OCI-LY7 (cell line): ENCODE data around the gene BPIFB4. TPM values are rescaled to one million over a fixed set of nuclear protein-coding genes. Genes with fewer than 3 reads are reported as not detected.

Source experiments
- BruUV-seq: library from RNA; stranded (reverse); fragments of 400-500 nt; replicated peaks from 2 replicates; lab custom pipeline; 2021; lab: Mats Ljungman, UMichigan
- CTCF ChIA-PET: fragments of 300-600 bp; sonication (Branson Sonifier 250); formaldehyde crosslinking; loops from one replicate; lab custom pipeline; 2022; ENCODE audit warnings: antibody characterized with exemption; ENCODE audit not compliant: unreplicated experiment; lab: Charles Lee
- POLR2A ChIA-PET: fragments of 300-600 bp; sonication (Branson Sonifier 250); formaldehyde crosslinking; loops from one replicate; lab custom pipeline; 2022; ENCODE audit warnings: antibody characterized with exemption; lab: Charles Lee
- DNase-seq: peaks from one replicate; pipeline ENCODE4 v3.0.0-alpha.2; 2015; ENCODE audit warnings: low spot score
- H2AFZ ChIP-seq: fragments of 200-600 bp; sonication (generic), shearing (Covaris generic); 2 replicates; pipeline ENCODE4 v1.6.1; 2014; ENCODE audit warnings: mild to moderate bottlenecking, antibody characterized with exemption, low read length, moderate library complexity
- H3K27ac ChIP-seq: fragments of 200-600 bp; sonication (generic); 2 replicates; pipeline ENCODE4 v1.5.1; 2014; ENCODE audit warnings: mixed run types, low read depth, mild to moderate bottlenecking, moderate library complexity, low read length, inconsistent platforms; ENCODE audit not compliant: poor library complexity, severe bottlenecking
- H3K36me3 ChIP-seq: fragments of 200-600 bp; sonication (generic); 2 replicates; pipeline ENCODE4 v1.6.1; 2014; ENCODE audit warnings: mild to moderate bottlenecking, antibody characterized with exemption, low read length, moderate library complexity, mixed read lengths; ENCODE audit not compliant: insufficient read depth
- H3K4me1 ChIP-seq: fragments of 200-600 bp; sonication (generic); 2 replicates; pipeline ENCODE4 v1.5.1; 2014; ENCODE audit warnings: mild to moderate bottlenecking, low read length; ENCODE audit not compliant: insufficient read depth, poor library complexity, severe bottlenecking
- H3K4me2 ChIP-seq: fragments of 200-600 bp; sonication (generic); 2 replicates; pipeline ENCODE4 v1.6.1; 2014; ENCODE audit warnings: mild to moderate bottlenecking, low read length
- H3K4me3 ChIP-seq: fragments of 200-600 bp; sonication (generic); 2 replicates; pipeline ENCODE4 v1.5.1; 2014; ENCODE audit warnings: mild to moderate bottlenecking, low read depth, low read length; ENCODE audit not compliant: poor library complexity, severe bottlenecking
- H3K79me2 ChIP-seq: fragments of 200-600 bp; sonication (generic); 2 replicates; pipeline ENCODE4 v1.6.1; 2016; ENCODE audit warnings: low read depth, mild to moderate bottlenecking, low read length, moderate library complexity, mixed read lengths; ENCODE audit not compliant: insufficient read depth
- H3K9me2 ChIP-seq: fragments of 200-600 bp; sonication (generic); 2 replicates; pipeline ENCODE4 v1.6.1; 2016; ENCODE audit warnings: mild to moderate bottlenecking, low read length, mixed read lengths; ENCODE audit not compliant: insufficient read depth
- H3K9me3 ChIP-seq: fragments of 200-600 bp; sonication (generic); 2 replicates; pipeline ENCODE4 v1.6.1; 2014; ENCODE audit warnings: mild to moderate bottlenecking, mixed run types, low read length, mixed read lengths
- H4K20me1 ChIP-seq: fragments of 200-600 bp; sonication (generic); 2 replicates; pipeline ENCODE4 v1.6.1; 2014; ENCODE audit warnings: mild to moderate bottlenecking, antibody characterized with exemption, low read length, moderate library complexity, mixed read lengths; ENCODE audit not compliant: insufficient read depth
- EZH2phosphoT487 ChIP-seq: fragments of 200-600 bp; sonication (generic); IDR thresholded peaks from 2 replicates; pipeline ENCODE4 v1.6.1; 2018; ENCODE audit warnings: low read depth, borderline replicate concordance, mild to moderate bottlenecking, mixed run types, antibody characterized with exemption, low read length, moderate library complexity, mixed read lengths
- intact Hi-C: fragments of 100-400 bp; cut with micrococcal nuclease; formaldehyde crosslinking; loops from one replicate; pipeline ENCODE4 v1.10.0; 2022; ENCODE audit not compliant: unreplicated experiment
- total RNA-seq, 2 experiments: library from RNA; depleted of rRNA in 1 of 2; stranded (reverse); fragments of >200 nt in 1 of 2; shearing (Covaris generic) in 1 of 2; gene quantifications; 2 replicates each; pipeline ENCODE4 v1.2.3, GENCODE V29; 2014 to 2022
- TF ChIP-seq, protein P1 (sequence below): fragments of 200-600 bp; sonication (generic); conservative IDR thresholded peaks from 2 replicates; pipeline ENCODE4 v1.5.1; 2014; ENCODE audit warnings: mild to moderate bottlenecking, antibody characterized with exemption, low read length, moderate library complexity, mixed read lengths

The BPIFB4 gene
- total RNA-seq, 2 experiments from 2014 or later: not detected

DNA sequence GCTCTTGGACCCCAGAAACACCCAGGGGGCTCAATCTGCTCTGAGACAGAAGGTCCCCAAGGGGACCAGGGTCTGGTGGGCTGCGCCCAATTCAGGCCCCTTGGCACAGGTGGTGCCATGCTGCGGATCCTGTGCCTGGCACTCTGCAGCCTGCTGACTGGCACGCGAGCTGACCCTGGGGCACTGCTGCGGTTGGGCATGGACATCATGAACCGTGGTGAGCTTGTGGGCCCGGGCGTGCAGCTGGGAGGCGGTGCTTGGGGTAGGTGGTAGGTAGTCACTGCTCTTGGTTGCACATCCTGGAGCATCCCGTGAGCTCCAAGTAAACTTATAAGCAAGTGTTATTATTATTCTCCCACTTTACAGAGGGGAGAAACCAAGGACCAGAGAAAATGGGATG, 47.9 kb upstream of the BPIFB4 start, which contains the start of gene BPIFB6:
BPIFB6 (plus strand) TSS at position 118 of the 400 bp plus-strand sequence; CDS start at position 118, 0 bp downstream.
- BruUV-seq: no TSS peak
- Histone ChIP-seq H3K4me1 (no peaks in the 10 kb centered on the region), H3K27ac (no peak within 1 kb of the TSS), H2AFZ (no peak within 1 kb of the TSS), H3K9me3 (no peaks in the 10 kb centered on the region), H4K20me1 (no peaks in the 10 kb centered on the region), H3K4me2 (no peak within 1 kb of the TSS), H3K36me3 (no peaks in the 10 kb centered on the region), H3K79me2 (no peaks in the 10 kb centered on the region), H3K4me3 (no peak within 1 kb of the TSS), H3K9me2 (no peaks in the 10 kb centered on the region)
- POLR2A ChIA-PET: no interaction called here
- intact Hi-C loops: no loop called here
- DNase-seq: no peak
- TF ChIP-seq EZH2phosphoT487: no peak
- TF ChIP-seq, protein P1, sequence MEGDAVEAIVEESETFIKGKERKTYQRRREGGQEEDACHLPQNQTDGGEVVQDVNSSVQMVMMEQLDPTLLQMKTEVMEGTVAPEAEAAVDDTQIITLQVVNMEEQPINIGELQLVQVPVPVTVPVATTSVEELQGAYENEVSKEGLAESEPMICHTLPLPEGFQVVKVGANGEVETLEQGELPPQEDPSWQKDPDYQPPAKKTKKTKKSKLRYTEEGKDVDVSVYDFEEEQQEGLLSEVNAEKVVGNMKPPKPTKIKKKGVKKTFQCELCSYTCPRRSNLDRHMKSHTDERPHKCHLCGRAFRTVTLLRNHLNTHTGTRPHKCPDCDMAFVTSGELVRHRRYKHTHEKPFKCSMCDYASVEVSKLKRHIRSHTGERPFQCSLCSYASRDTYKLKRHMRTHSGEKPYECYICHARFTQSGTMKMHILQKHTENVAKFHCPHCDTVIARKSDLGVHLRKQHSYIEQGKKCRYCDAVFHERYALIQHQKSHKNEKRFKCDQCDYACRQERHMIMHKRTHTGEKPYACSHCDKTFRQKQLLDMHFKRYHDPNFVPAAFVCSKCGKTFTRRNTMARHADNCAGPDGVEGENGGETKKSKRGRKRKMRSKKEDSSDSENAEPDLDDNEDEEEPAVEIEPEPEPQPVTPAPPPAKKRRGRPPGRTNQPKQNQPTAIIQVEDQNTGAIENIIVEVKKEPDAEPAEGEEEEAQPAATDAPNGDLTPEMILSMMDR: no peak
- CTCF ChIA-PET: no interaction called here

DNA sequence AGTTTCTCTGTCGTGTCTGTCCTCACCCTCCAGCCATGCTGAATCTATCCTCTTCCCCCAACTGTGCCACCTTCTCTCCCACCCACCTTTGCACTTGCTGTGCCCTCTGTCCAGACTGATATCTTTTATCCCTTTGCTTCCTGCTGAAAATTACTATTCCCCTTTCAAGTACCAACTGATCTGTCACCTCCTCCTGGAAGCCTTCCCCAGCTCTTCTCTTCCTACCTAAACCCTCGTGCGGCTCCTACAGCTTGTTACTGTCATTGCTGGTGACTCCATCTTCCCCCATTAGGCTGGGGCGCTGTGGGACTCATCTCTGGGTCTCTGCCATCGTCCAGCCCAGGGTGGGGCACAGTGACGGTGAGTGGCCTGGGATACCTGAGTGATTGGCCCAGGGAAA, 46.9 kb upstream of the BPIFB4 start:
- no peaks in the 10 kb centered on the region for H3K4me1 ChIP-seq
- no peaks in the 10 kb centered on the region for H3K79me2 ChIP-seq
- TF ChIP-seq, protein P1: no peak
- no peak for TF ChIP-seq EZH2phosphoT487
- no peaks in the 10 kb centered on the region for H3K9me2 ChIP-seq
- no peak overlapping the region for H3K27ac ChIP-seq
- POLR2A ChIA-PET: no interaction called here
- no peaks in the 10 kb centered on the region for H4K20me1 ChIP-seq
- no peak overlapping the region for H3K4me3 ChIP-seq
- no peaks in the 10 kb centered on the region for H3K36me3 ChIP-seq
- DNase-seq: no peak
- CTCF ChIA-PET: interaction anchor here (0.6 kb wide), 1 partner anchor 497 kb away, joined by 9 read pairs; no protein-coding TSS in a partner anchor
- H2AFZ ChIP-seq: no peak overlapping the region
- no peak overlapping the region for H3K4me2 ChIP-seq
- H3K9me3 ChIP-seq: no peaks in the 10 kb centered on the region
- intact Hi-C loops: no loop called here
- no TSS peak for BruUV-seq

DNA sequence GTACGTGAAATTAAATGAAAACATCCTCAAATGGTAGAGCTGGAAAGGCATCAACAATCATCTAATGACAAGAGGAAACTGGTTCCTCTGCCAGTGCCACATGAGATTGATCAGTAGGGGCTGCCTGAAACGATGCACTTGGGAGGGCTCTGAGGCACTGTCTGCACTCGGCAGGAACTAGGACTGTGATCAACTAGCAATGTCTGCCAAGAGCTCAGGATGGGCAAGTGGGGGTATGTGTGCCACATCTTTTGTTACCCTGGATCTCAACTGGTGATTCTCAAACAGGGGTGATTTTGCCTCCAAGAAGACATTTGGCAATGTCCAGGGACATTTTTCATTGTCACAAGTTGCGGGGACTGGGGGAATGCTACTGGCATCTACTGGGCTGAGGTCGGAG, 46.1 kb upstream of the BPIFB4 start:
- Histone ChIP-seq H3K27ac (no peak overlapping the region), H4K20me1 (no peaks in the 10 kb centered on the region), H3K4me1 (no peaks in the 10 kb centered on the region), H3K4me3 (no peak overlapping the region), H3K9me3 (no peaks in the 10 kb centered on the region), H2AFZ (no peak overlapping the region), H3K4me2 (no peak overlapping the region), H3K9me2 (no peaks in the 10 kb centered on the region), H3K79me2 (no peaks in the 10 kb centered on the region), H3K36me3 (no peaks in the 10 kb centered on the region)
- CTCF ChIA-PET: no interaction called here
- intact Hi-C loops: no loop called here
- no TSS peak for BruUV-seq
- POLR2A ChIA-PET: interaction anchor here (0.7 kb wide), 1 partner anchor 111 kb away, joined by 3 read pairs; no protein-coding TSS in a partner anchor
- DNase-seq: no peak
- TF ChIP-seq, protein P1: no peak
- no peak for TF ChIP-seq EZH2phosphoT487
